Pancreas (tissue), 10 donors: Measurements from ENCODE around the gene PRKCE. TPM values are rescaled to one million over a fixed set of nuclear protein-coding genes. Genes with fewer than 3 reads are reported as not detected.
A peak's percentile ranks its signal among the peaks of the same experiment; 100 is the strongest.

Source experiments
- ATAC-seq, 4 donors: fragments of 200-7000 bp; cut with Tn5 transposase; one replicate each; pipeline versions ENCODE4 v1.8.0 to v1.9.1; 2020; ENCODE audit warnings: mild to moderate bottlenecking in 4 of 4, moderate library complexity in 4 of 4
- DNase-seq, 6 donors: peaks; one replicate each; pipeline ENCODE4 v3.0.0-alpha.2; 2020
- FAIRE-seq: peaks from 2 replicates; lab custom pipeline; 2012; peaks lifted over from hg19 to GRCh38; lab: Jason Lieb, UNC
- H3K27ac ChIP-seq, 4 donors: fragments of 200-600 bp; sonication (generic); 1 replicate in 3 of 4; 2 replicates in 1 of 4; pipeline versions ENCODE4 v1.5.0 to v1.8.0; 2020
- H3K27me3 ChIP-seq, 4 donors: fragments of 200-600 bp; one replicate each; pipeline ENCODE4 v1.8.0; 2021
- H3K36me3 ChIP-seq, 3 donors: fragments of 200-600 bp; sonication (generic) in 1 of 3; one replicate each; pipeline versions ENCODE4 v1.5.0 to v1.8.0; 2020 to 2021
- H3K4me1 ChIP-seq, 3 donors: fragments of 200-600 bp; one replicate each; pipeline ENCODE4 v1.8.0; 2021
- H3K4me3 ChIP-seq, 4 donors: fragments of 200-600 bp; sonication (generic) in 2 of 4; one replicate each; pipeline versions ENCODE4 v1.5.0 to v1.8.0; 2020 to 2021
- H3K9me3 ChIP-seq, 4 donors: fragments of 200-600 bp; one replicate each; pipeline ENCODE4 v1.8.0; 2021
- WGBS, 2 donors: extraction: QIAGEN DNeasy Blood & Tissue Kit; methylation state at CpG; one replicate each; pipeline ENCODE4 v1.1.7; 2013; 5-methylcytosine and 5-hydroxymethylcytosine counted together
- intact Hi-C, 3 donors: fragments of 100-400 bp; cut with DNase I; formaldehyde crosslinking; loops; one replicate each; pipeline versions ENCODE4 v1.11.1 to v1.14.2; 2022
- polyA plus RNA-seq, 2 donors: library from polyadenylated mRNA; stranded (reverse); fragments of 200-250 nt; gene quantifications; one replicate each; pipeline ENCODE4 v1.2.3, GENCODE V29; 2013
- total RNA-seq, 6 donors: library from RNA; stranded (reverse); fragmentation: NEBNext Ultra II Directional in 4 of 6; extraction: Animal tissue kit (Norgen Biotek cat#: 25700) in 4 of 6; gene quantifications; one replicate each; pipeline versions ENCODE4 v1.2.1 to v1.2.4, GENCODE V29; 2021 to 2023
- TF ChIP-seq, protein P1 (sequence below), 4 donors: fragments of 200-600 bp; sonication (generic) in 3 of 4; IDR thresholded peaks; one replicate each; pipeline versions ENCODE4 v1.5.0 to v1.8.0; 2021; ENCODE audit warnings: antibody characterized with exemption in 4 of 4
- donor health status: healthy with polysubstance abuse.
- donor health status: DM: no; HTN: no; CAD: no; lungs with moderate emphysema.
- donor health status: DM: no; HTN: no; CAD: no.
- donor health status: control.
- donor health status: control.
- donor health status: Bipolar disorder and iron deficiency.
- donor health status: DM: yes; HTN: yes; CAD: no.
- donor health status: DM: no; HTN: no; CAD: no.
- donor health status: DM: no; HTN: no; CAD: no.
- donor health status: DM: yes; HTN: yes; CAD: no.

Gene PRKCE
- total and polyA plus RNA-seq, 8 donors, result 4.0 to 19.4 (median 10.0) TPM

DNA sequence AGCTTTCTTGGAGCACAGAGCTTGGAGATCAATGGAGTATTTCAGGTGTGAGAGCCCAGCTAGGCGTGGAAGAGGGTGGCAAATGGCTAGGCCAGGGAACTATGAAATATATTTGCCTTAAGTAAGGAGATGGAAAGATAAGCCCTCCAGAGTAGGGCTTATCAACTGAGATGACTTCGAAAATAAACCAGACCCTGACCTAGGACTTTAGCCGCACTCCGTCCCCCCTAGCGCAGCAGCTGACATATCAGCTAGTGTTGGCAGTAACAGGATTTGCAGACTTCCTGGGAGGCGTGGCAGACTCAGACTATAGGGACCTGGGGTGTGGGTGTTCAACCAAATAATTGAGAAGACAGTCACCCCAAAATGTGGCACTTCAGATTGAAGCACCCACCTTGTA lies 518.0 kb downstream of the PRKCE start:
- no peaks in the 10 kb centered on the region for H3K36me3 ChIP-seq
- no peak overlapping the region for H3K27ac ChIP-seq
- TF ChIP-seq, protein P1, sequence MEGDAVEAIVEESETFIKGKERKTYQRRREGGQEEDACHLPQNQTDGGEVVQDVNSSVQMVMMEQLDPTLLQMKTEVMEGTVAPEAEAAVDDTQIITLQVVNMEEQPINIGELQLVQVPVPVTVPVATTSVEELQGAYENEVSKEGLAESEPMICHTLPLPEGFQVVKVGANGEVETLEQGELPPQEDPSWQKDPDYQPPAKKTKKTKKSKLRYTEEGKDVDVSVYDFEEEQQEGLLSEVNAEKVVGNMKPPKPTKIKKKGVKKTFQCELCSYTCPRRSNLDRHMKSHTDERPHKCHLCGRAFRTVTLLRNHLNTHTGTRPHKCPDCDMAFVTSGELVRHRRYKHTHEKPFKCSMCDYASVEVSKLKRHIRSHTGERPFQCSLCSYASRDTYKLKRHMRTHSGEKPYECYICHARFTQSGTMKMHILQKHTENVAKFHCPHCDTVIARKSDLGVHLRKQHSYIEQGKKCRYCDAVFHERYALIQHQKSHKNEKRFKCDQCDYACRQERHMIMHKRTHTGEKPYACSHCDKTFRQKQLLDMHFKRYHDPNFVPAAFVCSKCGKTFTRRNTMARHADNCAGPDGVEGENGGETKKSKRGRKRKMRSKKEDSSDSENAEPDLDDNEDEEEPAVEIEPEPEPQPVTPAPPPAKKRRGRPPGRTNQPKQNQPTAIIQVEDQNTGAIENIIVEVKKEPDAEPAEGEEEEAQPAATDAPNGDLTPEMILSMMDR (IDR thresholded peaks at IDR 0.05), result no peak
- FAIRE-seq, result no peak
- H3K27me3 ChIP-seq, result no peaks in the 10 kb centered on the region
- 89 to 90% methylated on average over 6 of the region's 6 CpGs for WGBS, 2 donors
- no peak overlapping the region for H3K4me3 ChIP-seq
- no peak for DNase-seq
- H3K9me3 ChIP-seq, result no peaks in the 10 kb centered on the region
- H3K4me1 ChIP-seq, result no peaks in the 10 kb centered on the region
- ATAC-seq, result no peak
- intact Hi-C loops, result no loop called here

DNA sequence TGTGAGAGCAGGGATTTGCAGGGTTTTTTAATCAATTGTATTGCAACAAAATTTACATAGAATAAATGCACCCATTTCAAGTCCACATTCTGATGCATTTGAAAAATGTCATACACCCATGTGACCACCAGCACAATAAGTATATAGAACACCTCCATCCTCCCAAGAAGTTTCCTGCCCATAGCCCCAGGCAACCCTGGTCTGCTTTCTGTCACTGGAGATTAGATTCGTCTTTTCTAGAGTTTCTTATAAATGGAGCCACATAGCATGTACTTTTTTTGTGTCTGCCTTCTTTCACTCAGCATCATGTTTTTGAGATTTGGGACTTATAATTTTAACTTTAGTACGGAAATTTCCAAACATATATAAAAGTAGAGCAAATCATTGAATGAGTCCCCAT lies 518.6 kb downstream of the PRKCE start:
- intact Hi-C loops, result no loop called here

GRCh38 chr2:46170611-46171350 lies 519.3 kb downstream of the PRKCE start:
- intact Hi-C loops, result no loop called here
- no peaks in the 10 kb centered on the region for H3K27me3 ChIP-seq
- no peak overlapping the region for H3K27ac ChIP-seq
- no peak overlapping the region for H3K4me3 ChIP-seq
- H3K9me3 ChIP-seq, result no peaks in the 10 kb centered on the region
- FAIRE-seq, result no peak
- ATAC-seq, result no peak
- WGBS, 2 donors, result 85 to 91% methylated on average over 9 of the region's 9 CpGs
- TF ChIP-seq, protein P1 (IDR thresholded peaks at IDR 0.05), result no peak
- H3K36me3 ChIP-seq, result no peaks in the 10 kb centered on the region
- DNase-seq, result no peak
- no peaks in the 10 kb centered on the region for H3K4me1 ChIP-seq

More for the DNA sequence above, 518.6 kb downstream of the PRKCE start:
- TF ChIP-seq, protein P1 (IDR thresholded peaks at IDR 0.05), result no peak
- no peak overlapping the region for H3K4me3 ChIP-seq
- no peaks in the 10 kb centered on the region for H3K4me1 ChIP-seq
- no peak for ATAC-seq
- FAIRE-seq, result no peak
- no peaks in the 10 kb centered on the region for H3K9me3 ChIP-seq
- no peak overlapping the region for H3K27ac ChIP-seq
- no peak for DNase-seq
- 49 to 69% methylated on average over 2 of the region's 2 CpGs for WGBS, 2 donors
- H3K27me3 ChIP-seq, result no peaks in the 10 kb centered on the region
- H3K36me3 ChIP-seq, result no peaks in the 10 kb centered on the region

DNA sequence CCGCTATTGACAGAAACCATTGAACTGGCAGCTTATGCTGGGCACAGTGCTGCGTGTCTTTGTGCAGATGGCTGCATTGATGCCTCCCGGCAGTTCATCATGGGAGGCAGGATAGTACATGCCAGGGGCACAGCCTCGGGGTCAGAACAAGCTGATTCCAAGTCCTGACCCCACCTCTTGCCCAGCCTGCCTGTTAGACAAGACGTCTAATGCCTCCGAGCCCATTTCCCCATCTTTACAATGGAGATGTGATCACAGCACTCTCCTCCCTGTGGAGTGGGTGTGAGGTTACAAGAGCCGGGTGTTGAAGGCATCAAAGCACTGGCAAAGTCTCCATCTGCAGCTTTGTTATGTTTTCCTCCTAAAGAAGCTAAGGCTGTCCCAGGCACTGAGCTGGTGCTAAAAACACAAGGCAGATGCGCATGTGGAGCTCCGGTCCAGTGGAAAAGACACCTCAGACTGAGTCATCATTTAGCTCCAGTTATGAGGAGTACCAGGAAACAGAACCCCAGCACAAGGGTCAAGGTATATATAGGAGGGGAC lies 520.0 kb downstream of the PRKCE start:
- peak in 1 of 4 donors; percentile 23 for ATAC-seq
- H3K27ac ChIP-seq, result no peak overlapping the region
- WGBS, 2 donors, result 89 to 94% methylated on average over 9 of the region's 9 CpGs

More for the DNA sequence above, 520.0 kb downstream of the PRKCE start:
- H3K4me3 ChIP-seq, result no peak overlapping the region
- intact Hi-C loops, result no loop called here
- no peaks in the 10 kb centered on the region for H3K27me3 ChIP-seq
- H3K9me3 ChIP-seq, result no peaks in the 10 kb centered on the region
- H3K4me1 ChIP-seq, result no peaks in the 10 kb centered on the region
- DNase-seq (no peak), FAIRE-seq (no peak)
- TF ChIP-seq, protein P1 (IDR thresholded peaks at IDR 0.05), result no peak
- no peaks in the 10 kb centered on the region for H3K36me3 ChIP-seq
